Right renal cortex interstitium (tissue), 3 donors: ENCODE measurements around the gene ABLIM2. TPM values are rescaled to one million over a fixed set of nuclear protein-coding genes. Genes with fewer than 3 reads are reported as not detected.

Source experiments
- DNase-seq, 3 donors: peaks; one replicate each; pipeline ENCODE4 v3.0.0-alpha.2; 2013; ENCODE audit warnings: low read depth in 3 of 3, low spot score in 2 of 3
- polyA plus RNA-seq, 3 donors: library from polyadenylated mRNA; unstranded; fragments of 120-200 nt; gene quantifications; one replicate each; pipeline ENCODE4 v1.2.1, GENCODE V29; 2013; ENCODE audit not compliant: insufficient read length in 3 of 3

ABLIM2 gene
- polyA plus RNA-seq, 3 donors, result 6.5 to 7.2 (median 6.9) TPM

DNA sequence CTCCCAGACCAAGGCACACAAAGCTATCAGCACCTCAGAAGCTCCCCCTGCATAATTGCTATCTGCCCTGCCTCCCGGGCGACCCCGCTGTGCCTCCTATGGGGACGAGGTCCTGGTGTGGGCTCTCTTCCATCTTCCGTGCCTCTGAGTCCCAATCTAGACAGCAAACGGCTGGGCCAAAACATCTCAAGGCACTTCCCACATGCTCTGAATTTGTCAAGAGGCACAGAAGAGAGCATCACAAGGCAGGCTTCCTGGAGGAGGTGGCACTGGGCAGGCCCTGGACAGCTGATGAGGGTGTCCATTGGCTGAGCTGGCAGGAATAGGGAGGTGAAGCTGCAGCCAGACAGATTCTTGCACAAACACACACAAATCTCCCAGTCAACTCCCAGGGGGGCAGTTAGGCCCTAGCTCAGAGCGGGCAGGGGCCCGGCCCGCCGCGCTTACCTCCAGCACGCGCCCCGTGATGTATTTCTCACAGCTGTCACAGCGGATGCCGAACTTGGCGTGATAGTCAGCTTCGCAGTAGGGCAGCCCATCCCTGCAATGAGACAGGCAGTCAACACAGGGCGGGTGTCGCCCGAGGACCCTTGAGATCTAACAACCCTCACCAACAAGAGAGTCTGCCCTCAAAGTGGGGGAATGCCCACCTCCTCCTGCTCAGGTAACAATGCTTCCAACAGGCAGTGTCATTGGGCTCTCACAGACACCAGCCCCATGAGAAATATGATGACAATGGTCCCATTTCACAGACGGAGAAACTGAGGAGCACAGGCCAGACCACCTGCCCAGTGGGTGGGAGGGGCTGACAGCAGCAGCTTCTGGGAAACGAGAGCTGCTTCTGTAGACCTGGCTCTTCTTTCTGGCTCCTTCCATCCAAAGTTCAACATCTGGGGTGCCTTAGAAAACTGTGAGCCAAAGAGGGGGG lies 81.2 kb downstream of the ABLIM2 start:
- DNase-seq, result no peak

GRCh38 chr4:8076023-8076422 lies 82.6 kb downstream of the ABLIM2 start:
- no peak for DNase-seq

DNA sequence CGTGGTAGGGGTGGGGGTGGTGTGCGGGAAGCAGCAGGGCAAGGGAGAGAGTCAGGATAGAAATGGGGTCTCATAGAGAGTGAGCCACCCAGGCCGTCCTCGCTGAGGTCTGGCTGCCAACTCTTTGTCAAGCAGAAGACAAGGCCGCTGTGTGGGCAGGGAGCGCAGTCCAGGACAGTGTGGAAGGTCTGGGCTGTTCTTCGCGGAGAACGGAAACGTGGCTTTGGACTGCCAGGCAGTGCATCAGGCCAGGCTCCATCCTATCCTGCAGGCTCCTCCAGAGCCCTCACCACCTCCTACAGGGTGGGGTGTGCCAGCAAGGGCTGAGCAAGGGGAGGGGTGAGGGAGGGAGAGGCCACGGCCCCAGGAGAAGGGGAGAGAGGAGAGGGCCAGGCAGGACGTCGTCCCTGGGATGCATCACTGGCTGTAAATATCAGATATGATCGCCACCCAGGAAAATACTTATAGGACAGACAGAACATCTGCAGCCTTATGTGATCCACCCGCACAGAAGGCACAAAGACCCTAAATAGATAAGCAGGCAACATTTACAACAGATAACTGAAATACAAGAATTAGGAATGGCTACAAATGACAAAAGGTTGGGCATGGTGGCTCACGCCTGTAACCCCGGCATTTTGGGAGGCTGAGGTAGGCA lies 85.3 kb downstream of the ABLIM2 start:
- no peak for DNase-seq

- DNase-seq, result no peak
Observed at GRCh38 chr4:8072235-8072968, 86.2 kb downstream of the ABLIM2 start.

- no peak for DNase-seq
Observed at GRCh38 chr4:8071766-8072165, 86.8 kb downstream of the ABLIM2 start.

- no peak for DNase-seq
Observed at GRCh38 chr4:8070736-8071718, 87.6 kb downstream of the ABLIM2 start.

- DNase-seq, result no peak
Observed at GRCh38 chr4:8069102-8069752, 89.4 kb downstream of the ABLIM2 start.

DNA sequence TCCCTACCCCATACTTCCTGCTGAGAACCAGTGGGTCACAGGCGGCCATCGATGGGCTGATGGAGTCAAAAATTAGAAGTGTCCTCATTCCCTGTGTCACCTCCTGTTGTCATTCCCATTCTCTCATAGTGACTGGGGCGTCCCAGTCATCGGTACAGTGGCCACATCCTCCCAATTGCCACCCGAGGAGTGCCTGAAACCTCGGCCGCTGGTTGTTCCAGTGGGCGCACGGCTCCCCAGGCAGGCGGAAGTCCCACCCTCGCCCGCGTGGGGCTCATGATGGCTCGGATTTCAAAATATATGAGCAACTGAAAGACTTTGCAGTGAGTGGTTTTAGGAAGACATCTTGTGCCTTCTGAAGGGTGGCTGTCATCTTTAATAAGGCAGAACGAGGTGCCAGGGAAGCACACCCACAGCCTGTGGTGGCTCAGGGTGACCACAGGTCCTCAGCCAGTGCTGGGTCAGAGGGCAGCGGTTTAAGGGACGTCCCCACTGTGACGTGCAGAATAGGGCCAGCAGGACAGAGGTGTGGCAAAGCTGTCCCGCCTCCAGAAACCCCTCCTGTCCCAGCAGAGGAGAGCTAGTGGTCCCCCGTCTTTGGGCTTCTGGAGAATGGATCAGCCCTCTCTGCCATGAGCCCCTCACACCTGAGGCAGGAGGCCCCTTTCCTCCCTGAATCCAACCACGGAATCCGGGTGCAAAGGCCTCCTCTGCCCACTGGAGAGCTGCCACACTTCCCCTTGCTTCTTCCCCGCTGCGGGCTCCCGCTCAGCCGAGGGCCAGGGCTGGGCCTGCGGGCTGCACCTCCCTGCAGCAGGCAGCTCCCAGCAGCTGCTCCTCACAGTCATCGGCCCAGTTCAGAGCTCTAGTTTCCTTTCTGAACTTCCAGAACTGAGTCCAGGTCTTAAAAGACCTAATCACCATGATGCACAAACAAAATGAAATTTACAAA lies 90.4 kb downstream of the ABLIM2 start:
- DNase-seq, result no peak

- DNase-seq, result no peak
Observed at GRCh38 chr4:8067274-8067936, 91.2 kb downstream of the ABLIM2 start.

GRCh38 chr4:8066336-8066931 lies 92.2 kb downstream of the ABLIM2 start:
- no peak for DNase-seq

- DNase-seq, result no peak
Observed at GRCh38 chr4:8063974-8064563, 94.5 kb downstream of the ABLIM2 start.

DNA sequence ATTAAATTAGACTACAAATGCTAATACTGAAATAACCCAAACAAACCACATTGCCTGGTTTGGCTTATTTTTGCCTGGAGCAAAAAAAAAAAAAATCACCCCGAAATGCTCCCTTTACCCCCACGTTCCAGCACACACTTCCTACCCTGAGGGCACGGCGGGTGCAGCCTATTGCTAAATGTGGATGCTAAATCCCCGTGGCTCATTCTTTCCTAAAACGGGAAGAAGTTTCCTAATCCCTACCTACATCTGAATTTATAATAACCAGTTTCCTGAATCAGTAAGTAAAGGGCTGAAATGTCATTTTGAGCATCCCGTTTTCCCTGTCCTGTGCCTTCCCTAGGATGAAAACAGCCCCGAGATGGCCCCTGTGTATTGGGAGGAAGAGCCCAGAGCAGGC lies 97.0 kb downstream of the ABLIM2 start:
- no peak for DNase-seq

GRCh38 chr4:8061145-8061544 lies 97.5 kb downstream of the ABLIM2 start:
- DNase-seq, result no peak

- DNase-seq, result no peak
Observed at GRCh38 chr4:8060632-8061031, 98.0 kb downstream of the ABLIM2 start.

DNA sequence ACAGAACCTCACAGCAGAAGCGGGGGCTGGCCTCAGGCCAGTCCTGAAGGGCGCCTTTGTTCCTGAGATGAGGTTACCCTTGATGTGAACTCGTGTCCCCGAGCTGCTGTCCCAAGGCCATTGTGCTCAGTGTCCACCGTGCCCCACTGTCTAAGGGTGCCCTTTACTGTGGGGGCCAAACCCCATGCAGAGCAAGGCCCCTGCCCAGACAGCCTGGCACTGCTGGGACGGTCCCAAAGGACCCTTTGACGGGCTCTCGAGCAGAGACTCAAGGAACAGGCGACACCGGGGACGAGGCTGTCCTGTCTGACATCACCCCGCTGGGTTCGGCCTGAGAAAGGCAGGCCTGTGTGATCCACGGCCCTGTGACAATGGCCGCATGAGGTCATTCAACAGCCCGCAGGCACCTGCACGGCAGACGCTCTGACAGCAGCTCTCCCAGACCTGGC lies 100.6 kb downstream of the ABLIM2 start:
- DNase-seq, result no peak

DNA sequence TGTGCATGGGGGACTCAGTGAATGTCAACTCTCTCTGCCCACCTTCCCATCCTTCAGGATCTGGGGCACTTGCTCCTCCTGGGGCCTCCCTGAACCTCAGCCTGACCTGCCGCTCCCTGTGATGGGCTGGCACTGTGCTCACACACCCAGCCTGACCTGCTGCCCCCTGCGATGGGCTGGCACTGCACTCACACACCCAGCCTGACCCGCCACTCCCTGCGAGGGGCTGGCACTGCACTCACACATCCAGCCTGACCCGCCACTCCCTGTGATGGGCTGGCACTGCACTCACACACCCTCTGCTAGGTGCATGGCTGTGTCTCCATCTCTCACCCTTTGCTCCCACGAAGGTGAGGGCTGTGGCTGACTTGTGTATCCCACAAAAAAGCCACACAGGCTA lies 103.4 kb downstream of the ABLIM2 start:
- DNase-seq, result no peak
